WTC11 (cell line): ENCODE measurements around the gene AGBL1. TPM values are rescaled to one million over a fixed set of nuclear protein-coding genes. Genes with fewer than 3 reads are reported as not detected.

Experiments used
- ATAC-seq: fragments of 200-7000 bp; cut with Tn5 transposase; 2 replicates; pipeline ENCODE4 v1.10.0; 2021; ENCODE audit warnings: mild to moderate bottlenecking, moderate library complexity
- CTCF ChIA-PET: fragments of 300-600 bp; sonication (Branson Sonifier 250); formaldehyde crosslinking; loops from one replicate; lab custom pipeline; 2021; ENCODE audit warnings: antibody characterized with exemption; lab: Charles Lee
- POLR2A ChIA-PET: fragments of 350-600 bp; sonication (Branson Sonifier 250); formaldehyde crosslinking; loops from one replicate; lab custom pipeline; 2021; ENCODE audit warnings: antibody characterized with exemption; lab: Charles Lee
- DNase-seq: peaks from one replicate; pipeline ENCODE4 v3.0.0; 2021; ENCODE audit warnings: low spot score
- H3K27ac Mint-ChIP-seq: 2 replicates; pipeline ENCODE4 v1.8.0; 2021; ENCODE audit warnings: mixed read lengths
- H3K27me3 Mint-ChIP-seq: 2 replicates; pipeline ENCODE4 v1.8.0; 2021; ENCODE audit warnings: low read depth, mild to moderate bottlenecking, moderate library complexity, mixed read lengths
- H3K36me3 Mint-ChIP-seq: 2 replicates; pipeline ENCODE4 v1.8.0; 2021; ENCODE audit warnings: mixed read lengths
- H3K4me1 Mint-ChIP-seq: 2 replicates; pipeline ENCODE4 v1.8.0; 2022; ENCODE audit warnings: mixed read lengths
- H3K4me3 Mint-ChIP-seq: 2 replicates; pipeline ENCODE4 v1.8.0; 2021; ENCODE audit warnings: mild to moderate bottlenecking, moderate library complexity, mixed read lengths
- H3K9me3 Mint-ChIP-seq: 2 replicates; pipeline ENCODE4 v1.8.0; 2021; ENCODE audit warnings: mixed read lengths
- ATF1 ChIP-seq: sonication (generic); formaldehyde crosslinking; IDR thresholded peaks from 2 replicates; pipeline ENCODE4 v1.8.1; 2023; ENCODE audit warnings: mild to moderate bottlenecking, moderate library complexity, missing genetic modification reagents
- CREM ChIP-seq: sonication (generic); formaldehyde crosslinking; IDR thresholded peaks from 2 replicates; pipeline ENCODE4 v1.8.1; 2022; ENCODE audit warnings: mild to moderate bottlenecking, missing genetic modification reagents, moderate library complexity
- ETV6 ChIP-seq: sonication (generic); formaldehyde crosslinking; IDR thresholded peaks from 2 replicates; pipeline ENCODE4 v1.8.1; 2022; ENCODE audit warnings: mild to moderate bottlenecking, missing genetic modification reagents
- FOXJ3 ChIP-seq: sonication (generic); formaldehyde crosslinking; IDR thresholded peaks from 2 replicates; pipeline ENCODE4 v1.9.0; 2021; ENCODE audit warnings: missing genetic modification reagents, mild to moderate bottlenecking, borderline replicate concordance
- GABPB1 ChIP-seq: sonication (generic); formaldehyde crosslinking; IDR thresholded peaks from 2 replicates; pipeline ENCODE4 v1.8.1; 2023; ENCODE audit warnings: mild to moderate bottlenecking, missing genetic modification reagents
- NFYB ChIP-seq: sonication (generic); formaldehyde crosslinking; conservative IDR thresholded peaks from 2 replicates; pipeline ENCODE4 v1.8.0; 2022; ENCODE audit warnings: low read depth, missing genetic modification reagents
- PREB ChIP-seq: sonication (generic); formaldehyde crosslinking; IDR thresholded peaks from 2 replicates; pipeline ENCODE4 v1.8.1; 2022; ENCODE audit warnings: mild to moderate bottlenecking, missing genetic modification reagents, moderate library complexity, borderline replicate concordance
- SMAD4 ChIP-seq: sonication (generic); formaldehyde crosslinking; IDR thresholded peaks from 2 replicates; pipeline ENCODE4 v1.8.0; 2022; ENCODE audit warnings: mild to moderate bottlenecking, missing genetic modification reagents
- TCF7 ChIP-seq: sonication (generic); formaldehyde crosslinking; IDR thresholded peaks from 2 replicates; pipeline ENCODE4 v1.8.0; 2022; ENCODE audit warnings: mild to moderate bottlenecking, low read depth, missing genetic modification reagents, moderate library complexity
- TEAD1 ChIP-seq: sonication (generic); formaldehyde crosslinking; IDR thresholded peaks from 2 replicates; pipeline ENCODE4 v1.8.0; 2022; ENCODE audit warnings: mild to moderate bottlenecking, missing genetic modification reagents
- ZNF219 ChIP-seq: sonication (generic); formaldehyde crosslinking; IDR thresholded peaks from 2 replicates; pipeline ENCODE4 v1.8.0; 2023; ENCODE audit warnings: missing genetic modification reagents, mild to moderate bottlenecking, borderline replicate concordance
- ZNF232 ChIP-seq: sonication (generic); formaldehyde crosslinking; IDR thresholded peaks from 2 replicates; pipeline ENCODE4 v1.8.0; 2022; ENCODE audit warnings: mild to moderate bottlenecking, missing genetic modification reagents
- ZNF317 ChIP-seq: sonication (generic); formaldehyde crosslinking; IDR thresholded peaks from 2 replicates; pipeline ENCODE4 v1.8.1; 2023; ENCODE audit warnings: low read depth, mild to moderate bottlenecking, moderate library complexity, missing genetic modification reagents, borderline replicate concordance
- ZNF512 ChIP-seq: sonication (generic); formaldehyde crosslinking; IDR thresholded peaks from 2 replicates; pipeline ENCODE4 v1.8.1; 2022; ENCODE audit warnings: missing genetic modification reagents, borderline replicate concordance
- ZNF671 ChIP-seq: fragments of 250-450 bp; sonication (Bioruptor Pico); IDR thresholded peaks from 2 replicates; pipeline ENCODE4 v1.8.0; 2021; ENCODE audit warnings: mild to moderate bottlenecking
- total RNA-seq: library from RNA; stranded (reverse); gene quantifications from 3 replicates; pipeline ENCODE4 v1.2.3, GENCODE V29; 2021
- TF ChIP-seq, protein P1 (sequence below): sonication (generic); formaldehyde crosslinking; IDR thresholded peaks from 2 replicates; pipeline ENCODE4 v1.8.1; 2022; ENCODE audit warnings: low read depth, missing genetic modification reagents, borderline replicate concordance
- TF ChIP-seq, protein P2 (sequence below): sonication (generic); formaldehyde crosslinking; IDR thresholded peaks from 2 replicates; pipeline ENCODE4 v1.8.1; 2023; ENCODE audit warnings: mild to moderate bottlenecking, missing genetic modification reagents, moderate library complexity
- TF ChIP-seq, protein P3 (sequence below): sonication (generic); formaldehyde crosslinking; IDR thresholded peaks from 2 replicates; pipeline ENCODE4 v1.8.1; 2023; ENCODE audit warnings: mild to moderate bottlenecking, missing genetic modification reagents, borderline replicate concordance
- TF ChIP-seq, protein P4 (sequence below): sonication (generic); formaldehyde crosslinking; conservative IDR thresholded peaks from 2 replicates; pipeline ENCODE4 v1.8.1; 2022; ENCODE audit warnings: mild to moderate bottlenecking, missing genetic modification reagents

AGBL1 gene
- total RNA-seq, 1 experiment from 2014 or later = not detected

GRCh38 chr15:86776145-86776544 is 696.5 kb downstream of the AGBL1 start:
- peaks cover 15% of the 10 kb centered on the region for H3K36me3 Mint-ChIP-seq
- ATAC-seq = no peak
- ChIA-PET POLR2A (no interaction called here), CTCF (no interaction called here)
- H3K4me3 Mint-ChIP-seq = no peak overlapping the region
- peaks cover 22% of the 10 kb centered on the region for H3K9me3 Mint-ChIP-seq
- no peak overlapping the region for H3K27ac Mint-ChIP-seq
- no peaks in the 10 kb centered on the region for H3K27me3 Mint-ChIP-seq
- no peak for TF ChIP-seq FOXJ3
- TF ChIP-seq ZNF219 (CRISPR knock-in tag) = no peak
- TF ChIP-seq NFYB (CRISPR knock-in tag) = no peak
- no peak for TF ChIP-seq PREB (CRISPR knock-in tag)
- no peak for TF ChIP-seq ZNF671 (CRISPR knock-in tag)
- no peak for TF ChIP-seq CREM (CRISPR knock-in tag)
- H3K4me1 Mint-ChIP-seq = no peaks in the 10 kb centered on the region
- DNase-seq = no peak

GRCh38 chr15:86796521-86796920 is 716.9 kb downstream of the AGBL1 start:
- no peak overlapping the region for H3K27ac Mint-ChIP-seq
- no peaks in the 10 kb centered on the region for H3K4me1 Mint-ChIP-seq
- H3K9me3 Mint-ChIP-seq = no peaks in the 10 kb centered on the region
- CTCF ChIA-PET = no interaction called here
- no peak for ATAC-seq
- H3K4me3 Mint-ChIP-seq = no peak overlapping the region
- no peaks in the 10 kb centered on the region for H3K36me3 Mint-ChIP-seq
- TF ChIP-seq TEAD1 (no peak), ZNF512 (CRISPR knock-in tag) (no peak), ZNF232 (CRISPR knock-in tag) (no peak), PREB (CRISPR knock-in tag) (no peak), CREM (CRISPR knock-in tag) (no peak), ETV6 (CRISPR knock-in tag) (no peak), GABPB1 (CRISPR knock-in tag) (no peak), FOXJ3 (no peak), TCF7 (CRISPR knock-in tag) (no peak), SMAD4 (CRISPR knock-in tag) (no peak), ZNF317 (no peak), ATF1 (no peak)
- TF ChIP-seq, protein P1, sequence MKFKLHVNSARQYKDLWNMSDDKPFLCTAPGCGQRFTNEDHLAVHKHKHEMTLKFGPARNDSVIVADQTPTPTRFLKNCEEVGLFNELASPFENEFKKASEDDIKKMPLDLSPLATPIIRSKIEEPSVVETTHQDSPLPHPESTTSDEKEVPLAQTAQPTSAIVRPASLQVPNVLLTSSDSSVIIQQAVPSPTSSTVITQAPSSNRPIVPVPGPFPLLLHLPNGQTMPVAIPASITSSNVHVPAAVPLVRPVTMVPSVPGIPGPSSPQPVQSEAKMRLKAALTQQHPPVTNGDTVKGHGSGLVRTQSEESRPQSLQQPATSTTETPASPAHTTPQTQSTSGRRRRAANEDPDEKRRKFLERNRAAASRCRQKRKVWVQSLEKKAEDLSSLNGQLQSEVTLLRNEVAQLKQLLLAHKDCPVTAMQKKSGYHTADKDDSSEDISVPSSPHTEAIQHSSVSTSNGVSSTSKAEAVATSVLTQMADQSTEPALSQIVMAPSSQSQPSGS (CRISPR knock-in tag) = no peak
- TF ChIP-seq, protein P2, sequence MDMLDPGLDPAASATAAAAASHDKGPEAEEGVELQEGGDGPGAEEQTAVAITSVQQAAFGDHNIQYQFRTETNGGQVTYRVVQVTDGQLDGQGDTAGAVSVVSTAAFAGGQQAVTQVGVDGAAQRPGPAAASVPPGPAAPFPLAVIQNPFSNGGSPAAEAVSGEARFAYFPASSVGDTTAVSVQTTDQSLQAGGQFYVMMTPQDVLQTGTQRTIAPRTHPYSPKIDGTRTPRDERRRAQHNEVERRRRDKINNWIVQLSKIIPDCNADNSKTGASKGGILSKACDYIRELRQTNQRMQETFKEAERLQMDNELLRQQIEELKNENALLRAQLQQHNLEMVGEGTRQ (CRISPR knock-in tag) = no peak
- TF ChIP-seq, protein P3, sequence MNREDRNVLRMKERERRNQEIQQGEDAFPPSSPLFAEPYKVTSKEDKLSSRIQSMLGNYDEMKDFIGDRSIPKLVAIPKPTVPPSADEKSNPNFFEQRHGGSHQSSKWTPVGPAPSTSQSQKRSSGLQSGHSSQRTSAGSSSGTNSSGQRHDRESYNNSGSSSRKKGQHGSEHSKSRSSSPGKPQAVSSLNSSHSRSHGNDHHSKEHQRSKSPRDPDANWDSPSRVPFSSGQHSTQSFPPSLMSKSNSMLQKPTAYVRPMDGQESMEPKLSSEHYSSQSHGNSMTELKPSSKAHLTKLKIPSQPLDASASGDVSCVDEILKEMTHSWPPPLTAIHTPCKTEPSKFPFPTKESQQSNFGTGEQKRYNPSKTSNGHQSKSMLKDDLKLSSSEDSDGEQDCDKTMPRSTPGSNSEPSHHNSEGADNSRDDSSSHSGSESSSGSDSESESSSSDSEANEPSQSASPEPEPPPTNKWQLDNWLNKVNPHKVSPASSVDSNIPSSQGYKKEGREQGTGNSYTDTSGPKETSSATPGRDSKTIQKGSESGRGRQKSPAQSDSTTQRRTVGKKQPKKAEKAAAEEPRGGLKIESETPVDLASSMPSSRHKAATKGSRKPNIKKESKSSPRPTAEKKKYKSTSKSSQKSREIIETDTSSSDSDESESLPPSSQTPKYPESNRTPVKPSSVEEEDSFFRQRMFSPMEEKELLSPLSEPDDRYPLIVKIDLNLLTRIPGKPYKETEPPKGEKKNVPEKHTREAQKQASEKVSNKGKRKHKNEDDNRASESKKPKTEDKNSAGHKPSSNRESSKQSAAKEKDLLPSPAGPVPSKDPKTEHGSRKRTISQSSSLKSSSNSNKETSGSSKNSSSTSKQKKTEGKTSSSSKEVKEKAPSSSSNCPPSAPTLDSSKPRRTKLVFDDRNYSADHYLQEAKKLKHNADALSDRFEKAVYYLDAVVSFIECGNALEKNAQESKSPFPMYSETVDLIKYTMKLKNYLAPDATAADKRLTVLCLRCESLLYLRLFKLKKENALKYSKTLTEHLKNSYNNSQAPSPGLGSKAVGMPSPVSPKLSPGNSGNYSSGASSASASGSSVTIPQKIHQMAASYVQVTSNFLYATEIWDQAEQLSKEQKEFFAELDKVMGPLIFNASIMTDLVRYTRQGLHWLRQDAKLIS = no peak
- TF ChIP-seq, protein P4, sequence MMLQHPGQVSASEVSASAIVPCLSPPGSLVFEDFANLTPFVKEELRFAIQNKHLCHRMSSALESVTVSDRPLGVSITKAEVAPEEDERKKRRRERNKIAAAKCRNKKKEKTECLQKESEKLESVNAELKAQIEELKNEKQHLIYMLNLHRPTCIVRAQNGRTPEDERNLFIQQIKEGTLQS (CRISPR knock-in tag) = no peak
- no peak for DNase-seq
- H3K27me3 Mint-ChIP-seq = no peaks in the 10 kb centered on the region
- POLR2A ChIA-PET = no interaction called here
